IPS-18a (cell line): ENCODE measurements around the gene SEL1L3.

ENCODE experiments used
- H3K27ac ChIP-seq: one replicate; pipeline ENCODE4 v1.5.1; 2013; ENCODE audit warnings: low read length
- H3K27me3 ChIP-seq: one replicate; pipeline ENCODE4 v1.6.1; 2013; ENCODE audit warnings: mild to moderate bottlenecking, low read length; ENCODE audit not compliant: control insufficient read depth, insufficient read depth
- H3K36me3 ChIP-seq: one replicate; pipeline ENCODE4 v1.6.1; 2013; ENCODE audit warnings: low read depth, low read length; ENCODE audit not compliant: control insufficient read depth
- H3K4me1 ChIP-seq: one replicate; pipeline ENCODE4 v1.6.1; 2013; ENCODE audit warnings: low read depth, low read length; ENCODE audit not compliant: control insufficient read depth
- H3K4me3 ChIP-seq: one replicate; pipeline ENCODE4 v1.5.1; 2013; ENCODE audit warnings: low read length
- H3K9ac ChIP-seq: one replicate; pipeline ENCODE4 v1.6.1; 2013; ENCODE audit warnings: mild to moderate bottlenecking, low read length, moderate library complexity
- H3K9me3 ChIP-seq: one replicate; pipeline ENCODE4 v1.6.1; 2013; ENCODE audit warnings: low read depth, low read length; ENCODE audit not compliant: control insufficient read depth

SEL1L3 gene

GRCh38 chr4:25797136-25797535 is 65.7 kb downstream of the SEL1L3 start:
- peaks cover 8% of the 10 kb centered on the region for H3K4me1 ChIP-seq
- no peak overlapping the region for H3K9ac ChIP-seq
- H3K27me3 ChIP-seq = no peaks in the 10 kb centered on the region
- H3K9me3 ChIP-seq = no peaks in the 10 kb centered on the region
- H3K4me3 ChIP-seq = no peak overlapping the region
- peaks cover 2% of the 10 kb centered on the region for H3K36me3 ChIP-seq
- H3K27ac ChIP-seq = no peak overlapping the region

- Histone ChIP-seq H3K27me3 (no peaks in the 10 kb centered on the region), H3K27ac (no peak overlapping the region), H3K4me3 (no peak overlapping the region), H3K9me3 (no peaks in the 10 kb centered on the region), H3K9ac (no peak overlapping the region), H3K36me3 (no peaks in the 10 kb centered on the region), H3K4me1 (peaks cover 8% of the 10 kb centered on the region)
These were observed 67.0 kb downstream of the SEL1L3 start for GRCh38 chr4:25795566-25796454.

- H3K4me3 ChIP-seq = no peak overlapping the region
- no peak overlapping the region for H3K27ac ChIP-seq
- no peak overlapping the region for H3K9ac ChIP-seq
- H3K36me3 ChIP-seq = peaks cover 1% of the 10 kb centered on the region
- no peaks in the 10 kb centered on the region for H3K27me3 ChIP-seq
- H3K9me3 ChIP-seq = no peaks in the 10 kb centered on the region
- H3K4me1 ChIP-seq = peaks cover 8% of the 10 kb centered on the region
These were observed 67.7 kb downstream of the SEL1L3 start for GRCh38 chr4:25795091-25795490.

- no peak overlapping the region for H3K4me3 ChIP-seq
- no peaks in the 10 kb centered on the region for H3K9me3 ChIP-seq
- H3K4me1 ChIP-seq = peaks cover 8% of the 10 kb centered on the region
- H3K9ac ChIP-seq = no peak overlapping the region
- no peaks in the 10 kb centered on the region for H3K27me3 ChIP-seq
- H3K27ac ChIP-seq = no peak overlapping the region
- peaks cover 12% of the 10 kb centered on the region for H3K36me3 ChIP-seq
These were observed 69.9 kb downstream of the SEL1L3 start for GRCh38 chr4:25792876-25793275.

GRCh38 chr4:25792200-25792791 is 70.5 kb downstream of the SEL1L3 start:
- Histone ChIP-seq H3K4me3 (no peak overlapping the region), H3K27me3 (no peaks in the 10 kb centered on the region), H3K9ac (no peak overlapping the region), H3K27ac (no peak overlapping the region), H3K9me3 (no peaks in the 10 kb centered on the region), H3K36me3 (peaks cover 12% of the 10 kb centered on the region), H3K4me1 (peaks cover 8% of the 10 kb centered on the region)

GRCh38 chr4:25790024-25790423 is 72.8 kb downstream of the SEL1L3 start:
- no peaks in the 10 kb centered on the region for H3K4me1 ChIP-seq
- H3K9me3 ChIP-seq = no peaks in the 10 kb centered on the region
- H3K4me3 ChIP-seq = no peak overlapping the region
- no peak overlapping the region for H3K9ac ChIP-seq
- H3K27me3 ChIP-seq = no peaks in the 10 kb centered on the region
- no peak overlapping the region for H3K27ac ChIP-seq
- peaks cover 12% of the 10 kb centered on the region for H3K36me3 ChIP-seq

- Histone ChIP-seq H3K27ac (no peak overlapping the region), H3K4me3 (no peak overlapping the region), H3K27me3 (no peaks in the 10 kb centered on the region), H3K9ac (no peak overlapping the region), H3K9me3 (no peaks in the 10 kb centered on the region), H3K4me1 (no peaks in the 10 kb centered on the region), H3K36me3 (peaks cover 15% of the 10 kb centered on the region)
These were observed 74.0 kb downstream of the SEL1L3 start for GRCh38 chr4:25788703-25789238.

- H3K27ac ChIP-seq = no peak overlapping the region
- peaks cover 34% of the 10 kb centered on the region for H3K36me3 ChIP-seq
These were observed 76.2 kb downstream of the SEL1L3 start for GRCh38 chr4:25786497-25787065.

GRCh38 chr4:25783943-25784342 is 78.8 kb downstream of the SEL1L3 start:
- peaks cover 39% of the 10 kb centered on the region for H3K36me3 ChIP-seq
- no peaks in the 10 kb centered on the region for H3K9me3 ChIP-seq
- H3K27me3 ChIP-seq = no peaks in the 10 kb centered on the region
- no peaks in the 10 kb centered on the region for H3K4me1 ChIP-seq
- no peak overlapping the region for H3K9ac ChIP-seq
- H3K4me3 ChIP-seq = no peak overlapping the region
- no peak overlapping the region for H3K27ac ChIP-seq

More at GRCh38 chr4:25786497-25787065, 76.2 kb downstream of the SEL1L3 start:
- Histone ChIP-seq H3K27me3 (no peaks in the 10 kb centered on the region), H3K9ac (no peak overlapping the region), H3K9me3 (no peaks in the 10 kb centered on the region), H3K4me3 (no peak overlapping the region), H3K4me1 (no peaks in the 10 kb centered on the region)

GRCh38 chr4:25783126-25783525 is 79.7 kb downstream of the SEL1L3 start:
- no peaks in the 10 kb centered on the region for H3K27me3 ChIP-seq
- H3K36me3 ChIP-seq = peaks cover 39% of the 10 kb centered on the region
- no peak overlapping the region for H3K9ac ChIP-seq
- no peaks in the 10 kb centered on the region for H3K9me3 ChIP-seq
- no peak overlapping the region for H3K4me3 ChIP-seq
- no peaks in the 10 kb centered on the region for H3K4me1 ChIP-seq
- H3K27ac ChIP-seq = no peak overlapping the region

GRCh38 chr4:25782482-25782881 is 80.3 kb downstream of the SEL1L3 start:
- Histone ChIP-seq H3K9ac (no peak overlapping the region), H3K27ac (no peak overlapping the region), H3K4me1 (no peaks in the 10 kb centered on the region), H3K27me3 (no peaks in the 10 kb centered on the region), H3K9me3 (no peaks in the 10 kb centered on the region), H3K36me3 (peaks cover 41% of the 10 kb centered on the region), H3K4me3 (no peak overlapping the region)
